ENCODE results near the gene TNFRSF11A.

TNFRSF11A gene

DNA sequence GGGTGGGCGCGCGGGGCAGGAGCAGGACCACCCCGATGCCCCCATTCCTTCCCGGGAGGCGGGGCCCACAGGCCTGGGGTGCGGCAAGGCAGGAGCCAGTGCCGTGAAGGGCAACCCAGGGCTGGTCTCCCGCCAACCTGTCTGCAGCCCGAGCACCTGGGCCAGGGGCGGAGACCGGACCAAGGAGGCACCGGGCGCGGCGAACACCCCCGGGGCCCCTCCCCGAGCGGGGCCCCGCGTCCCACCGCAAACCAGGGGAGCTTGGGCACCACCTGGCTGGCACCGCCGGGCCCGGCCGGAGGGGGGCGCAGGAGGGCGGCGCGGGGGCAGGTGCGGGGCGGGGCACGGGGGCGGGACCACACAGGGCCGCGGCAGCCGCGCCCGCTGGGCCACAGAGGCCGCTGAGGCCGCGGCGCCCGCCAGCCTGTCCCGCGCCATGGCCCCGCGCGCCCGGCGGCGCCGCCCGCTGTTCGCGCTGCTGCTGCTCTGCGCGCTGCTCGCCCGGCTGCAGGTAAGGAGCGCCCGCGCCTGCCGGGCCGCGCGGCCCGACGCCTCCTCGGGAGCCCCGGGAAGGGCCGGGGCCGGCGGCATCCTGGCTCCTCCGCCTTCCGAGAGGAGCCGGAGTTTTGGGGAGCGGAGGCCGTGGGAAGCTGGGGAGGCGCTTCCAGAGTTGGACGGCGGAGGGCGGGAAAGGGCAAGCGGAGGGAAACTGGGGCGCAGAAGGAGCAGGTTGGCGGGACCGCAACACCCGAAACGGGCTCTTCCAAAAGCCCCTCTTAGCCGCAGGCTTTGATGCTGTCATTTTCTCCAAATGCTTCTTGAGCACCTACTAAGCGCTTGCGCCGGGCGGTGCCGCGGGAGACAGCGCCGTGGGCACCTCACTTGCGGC lies at the start of gene TNFRSF11A:
Gene TNFRSF11A (plus strand): TSS at position 394 of the 889 bp plus-strand sequence. CDS start 43 bp downstream, at position 437.
- peak; percentile 69 for DNase-seq

GRCh38 chr18:62277045-62277444 lies 48.1 kb upstream of the TNFRSF11A start:
- DNase-seq = no peak

DNA sequence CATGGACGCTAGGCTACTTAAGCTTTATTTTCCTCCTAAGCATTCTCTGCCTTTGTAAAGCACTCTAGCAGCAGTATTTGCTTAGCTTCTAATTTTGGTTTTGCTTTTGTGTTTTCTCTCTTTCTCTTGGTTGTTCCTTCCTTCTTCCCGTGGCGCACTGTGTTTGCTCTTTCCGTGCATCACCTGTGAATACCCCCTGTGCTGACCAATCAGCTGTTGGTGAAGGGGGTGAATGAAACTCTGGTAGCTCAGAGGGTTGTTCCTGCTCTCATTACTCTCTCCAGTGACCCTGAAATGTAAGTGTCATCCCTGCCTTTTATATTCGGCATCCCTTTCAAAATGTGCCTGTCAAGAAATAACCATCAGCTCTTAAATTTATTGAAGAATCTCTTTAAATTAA lies 45.5 kb upstream of the TNFRSF11A start:
- DNase-seq = no peak

DNA sequence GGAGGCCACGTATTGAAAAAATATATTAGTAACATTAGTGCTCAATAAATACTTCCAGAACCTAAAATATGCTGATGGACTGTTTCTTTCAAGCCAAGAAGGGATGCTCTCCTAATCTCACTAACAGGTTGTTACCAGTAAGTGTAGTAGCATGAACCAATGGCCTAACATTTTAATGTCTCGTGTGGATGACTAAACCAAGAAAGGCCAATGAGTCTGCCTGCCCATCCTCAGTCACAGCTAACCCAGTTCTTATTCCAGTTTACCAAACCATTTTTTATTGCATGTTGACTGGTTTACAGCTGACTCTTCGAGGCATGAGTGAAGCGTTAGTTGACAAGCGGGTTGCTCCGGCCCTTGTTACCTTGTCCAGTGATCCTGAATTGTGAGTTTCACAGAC lies 45.1 kb upstream of the TNFRSF11A start:
- DNase-seq = no peak

DNA sequence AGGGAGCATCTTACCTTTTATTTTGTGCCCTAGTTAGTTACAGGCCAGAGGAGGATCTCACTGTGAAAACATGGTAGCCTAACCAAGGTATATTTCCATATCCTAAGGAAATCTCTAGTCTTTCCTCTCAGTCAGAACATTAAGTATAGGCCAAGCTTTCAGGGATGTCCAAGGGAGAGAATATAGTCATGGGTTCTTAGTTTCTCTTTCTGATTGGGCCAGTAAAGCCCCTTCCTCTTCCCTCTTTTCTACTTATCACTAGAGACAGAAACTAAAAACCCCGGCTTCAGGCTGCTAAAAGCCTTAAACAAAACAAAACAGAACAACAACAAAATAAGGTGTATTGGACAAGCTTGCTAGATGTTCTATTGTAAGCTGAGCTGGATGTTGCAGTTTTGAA lies 44.3 kb upstream of the TNFRSF11A start:
- DNase-seq = no peak

DNA sequence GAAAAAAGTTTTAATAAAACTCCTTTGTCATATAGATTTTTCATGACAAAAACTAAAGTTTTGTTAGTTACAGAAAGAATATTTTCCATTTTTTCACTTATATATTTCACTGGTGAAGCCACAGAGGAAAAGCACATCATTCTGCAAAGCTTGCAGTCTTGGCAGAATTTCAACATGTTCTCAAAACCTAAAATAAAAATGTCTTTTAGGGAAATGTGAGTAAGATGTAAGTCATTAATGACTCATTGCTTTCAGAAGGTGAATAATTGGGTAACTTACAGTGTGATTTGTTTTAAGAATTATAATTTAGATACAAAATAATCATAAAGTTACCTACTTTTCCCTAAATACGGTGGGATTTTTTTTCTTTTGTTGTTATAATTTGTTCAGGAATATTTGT lies 43.4 kb upstream of the TNFRSF11A start:
- DNase-seq = no peak

- DNase-seq = no peak
Measured at GRCh38 chr18:62282188-62282629, 42.9 kb upstream of the TNFRSF11A start.

DNA sequence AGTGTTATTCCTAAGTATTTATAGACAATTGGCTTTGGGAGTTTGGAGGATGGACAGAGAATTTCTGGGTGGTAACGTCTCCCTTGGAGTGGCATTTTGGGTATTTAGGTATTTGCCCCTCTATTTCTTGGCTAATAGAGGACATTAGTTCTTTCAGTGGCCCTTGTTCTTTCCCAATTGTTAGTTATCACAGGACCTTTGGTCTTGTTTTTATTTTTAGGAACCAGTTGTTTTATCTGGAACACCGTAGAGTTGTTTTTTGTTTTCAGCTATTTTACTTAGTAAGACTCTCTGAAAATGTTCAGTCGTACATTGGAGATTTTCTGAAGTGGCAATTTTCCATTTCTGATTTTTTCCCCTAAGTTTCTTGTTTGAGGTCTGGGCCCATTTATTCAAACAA lies 40.5 kb upstream of the TNFRSF11A start:
- DNase-seq = no peak

- no peak for DNase-seq
Measured at GRCh38 chr18:62285281-62285680, 39.8 kb upstream of the TNFRSF11A start.

DNA sequence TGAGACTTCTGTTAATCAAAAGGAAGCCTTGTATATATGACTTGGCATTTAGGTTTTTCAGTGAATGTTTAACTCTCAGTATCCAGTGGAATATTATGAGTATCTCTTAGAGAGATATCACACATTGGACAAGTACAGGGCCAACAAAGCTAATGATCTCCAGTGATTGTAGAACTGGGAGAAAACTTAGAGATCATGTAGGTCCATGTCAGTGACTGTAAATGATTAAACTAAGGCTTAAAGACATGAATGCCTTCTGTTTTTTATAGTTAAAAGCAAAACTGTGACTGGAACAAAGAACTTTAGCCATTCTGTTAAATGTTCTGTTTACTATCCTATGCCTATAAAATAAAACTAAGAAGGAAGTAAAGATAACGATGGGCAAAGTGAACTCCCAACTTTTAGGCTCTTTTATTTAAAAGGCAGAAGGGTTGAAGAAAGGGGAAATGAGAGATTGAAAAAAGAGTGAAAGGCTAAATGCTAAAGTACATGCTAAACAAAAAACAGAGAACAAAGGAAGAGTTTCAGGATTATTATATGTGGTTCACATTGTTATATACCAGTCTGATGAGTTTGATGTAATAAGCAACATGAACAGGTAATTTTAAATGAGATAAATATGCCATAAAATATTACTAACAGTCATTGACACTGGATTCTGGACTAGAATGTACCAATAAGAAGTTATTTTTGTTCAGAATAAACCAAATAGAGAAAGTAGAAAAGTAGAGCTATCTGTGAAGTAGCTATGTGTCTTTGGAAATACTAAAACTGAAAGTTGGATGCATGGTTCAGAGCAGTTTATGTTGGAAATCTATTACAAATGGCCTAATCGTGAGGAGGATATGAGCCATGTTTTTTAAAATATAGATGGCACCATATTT lies 37.1 kb upstream of the TNFRSF11A start:
- no peak for DNase-seq

- DNase-seq = no peak
Measured at GRCh38 chr18:62288665-62289008, 36.5 kb upstream of the TNFRSF11A start.

DNA sequence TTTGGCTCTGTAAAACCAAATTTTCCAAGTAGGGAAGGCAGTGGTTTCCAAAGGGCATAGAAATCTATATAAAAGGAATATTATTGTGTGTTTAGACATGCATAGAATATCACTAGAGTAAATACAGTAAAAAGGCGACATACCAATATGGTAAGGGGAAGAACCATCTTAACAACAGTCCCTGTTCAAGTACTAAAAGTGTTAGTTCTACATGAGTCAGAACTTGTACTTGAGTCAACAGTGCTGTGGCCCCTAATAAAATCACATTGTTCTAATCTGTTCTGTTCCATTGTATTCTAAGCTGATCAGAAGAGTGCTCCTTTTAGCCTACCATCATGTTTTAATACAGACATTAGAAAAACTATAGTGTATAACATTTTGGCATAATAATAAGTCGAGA lies 36.1 kb upstream of the TNFRSF11A start:
- DNase-seq = no peak

DNA sequence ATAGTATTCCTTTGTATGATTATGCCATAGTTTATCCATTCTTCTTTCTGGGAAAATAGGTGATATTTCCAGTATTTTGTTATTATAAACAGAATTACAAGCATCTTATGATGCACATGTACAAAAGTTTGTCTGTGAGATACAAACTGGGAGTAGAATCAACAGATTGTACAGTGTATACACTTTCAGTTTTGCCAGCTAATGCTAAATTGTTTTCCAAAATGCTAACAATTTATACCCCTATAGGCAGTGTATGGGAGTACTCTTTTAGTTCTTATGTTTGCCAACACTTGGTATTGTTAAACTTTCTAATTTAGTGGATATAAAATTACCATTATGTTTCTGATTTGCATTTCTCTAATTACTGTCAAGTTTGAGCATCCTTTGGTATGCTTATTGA lies 31.0 kb upstream of the TNFRSF11A start:
- no peak for DNase-seq

DNA sequence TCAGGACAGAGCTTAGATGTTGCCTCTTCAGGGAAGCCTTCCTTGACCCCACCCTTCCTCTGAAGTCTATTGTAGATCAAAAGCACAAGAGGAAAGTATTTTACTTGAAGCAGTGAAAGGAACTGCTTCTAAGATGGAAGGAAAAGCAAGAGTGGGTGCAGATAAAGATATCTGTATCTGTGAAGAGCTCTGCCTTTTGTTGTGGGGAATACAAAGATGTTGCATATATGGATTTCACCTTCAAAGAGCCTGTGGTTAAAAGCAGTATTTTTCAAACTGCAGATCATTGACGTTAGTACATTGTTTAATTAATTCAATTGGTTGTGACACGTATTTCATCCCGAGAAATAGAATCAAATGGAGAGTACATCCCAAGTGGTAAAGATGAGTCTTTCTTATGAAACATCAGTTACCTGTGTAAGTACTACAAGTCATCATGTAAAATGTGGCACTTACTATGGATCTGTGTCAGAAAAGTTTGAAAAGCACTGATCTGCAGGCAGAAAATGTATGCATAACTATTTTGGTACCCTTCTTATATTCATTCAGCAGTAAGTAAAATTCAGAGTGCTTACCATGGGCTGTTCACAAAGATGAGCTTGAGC lies 24.6 kb upstream of the TNFRSF11A start:
- no peak for DNase-seq

- no peak for DNase-seq
Measured at GRCh38 chr18:62301322-62301721, 23.8 kb upstream of the TNFRSF11A start.

DNA sequence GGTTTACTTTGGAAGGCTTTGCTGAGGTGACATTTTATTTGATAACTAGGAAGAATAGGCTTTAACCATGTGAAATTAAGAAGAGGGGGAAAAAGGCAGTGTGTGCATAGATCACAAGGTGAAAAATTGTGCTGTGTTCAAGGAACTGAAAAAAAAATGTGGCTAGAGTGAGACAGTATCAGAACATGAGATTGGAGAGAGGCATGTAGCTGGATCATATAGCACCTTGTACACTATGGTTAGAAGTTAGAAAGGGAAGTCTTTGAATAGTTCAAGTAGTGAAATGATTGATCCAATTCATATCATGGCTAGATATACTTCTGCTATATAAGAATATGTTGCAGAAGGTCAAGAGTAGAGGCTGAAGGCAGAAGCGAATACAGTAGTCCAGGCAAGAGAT lies 12.3 kb upstream of the TNFRSF11A start:
- DNase-seq = no peak

DNA sequence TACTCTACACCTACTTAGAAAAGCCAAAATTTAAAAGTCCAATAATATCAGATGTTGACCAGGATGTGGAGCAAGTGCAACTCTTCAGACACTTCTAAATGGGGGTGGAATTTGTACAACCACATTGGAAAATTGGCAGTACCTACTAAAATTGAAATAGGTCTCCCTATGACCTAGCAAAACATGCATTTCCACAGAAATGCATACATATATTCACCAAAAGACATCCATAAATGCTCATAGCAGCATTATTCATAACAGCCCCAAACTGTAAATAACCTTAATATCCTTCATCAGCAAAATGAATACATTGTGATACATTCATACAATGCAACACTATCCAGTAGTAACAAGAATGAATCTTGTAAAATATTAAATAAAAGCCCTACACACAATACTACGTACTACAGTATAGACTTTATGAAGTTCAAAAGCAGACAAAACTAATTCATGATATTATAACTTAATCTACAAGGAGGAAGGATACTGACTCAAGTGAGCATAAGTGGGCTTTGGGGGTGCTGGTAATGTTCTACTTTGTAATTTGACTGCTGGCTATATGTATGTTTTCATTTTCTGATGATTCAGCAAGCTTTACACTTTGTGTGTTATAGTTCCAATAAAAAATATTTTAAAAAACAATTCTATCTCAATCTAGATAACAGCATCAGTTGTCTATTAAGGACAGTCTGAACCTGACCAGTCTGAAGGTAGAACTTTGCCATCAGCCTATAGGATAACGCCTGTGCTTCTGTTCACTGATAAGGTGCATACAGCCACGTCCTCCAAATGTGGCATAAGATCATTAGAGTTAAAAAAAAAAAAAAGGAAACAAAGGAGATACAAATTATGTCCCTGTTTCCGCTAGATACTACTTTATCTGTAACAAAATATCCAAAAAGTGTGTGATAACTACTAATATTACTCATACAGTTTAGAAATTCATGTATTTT lies 6.6 kb upstream of the TNFRSF11A start:
- no peak for DNase-seq

GRCh38 chr18:62321201-62321600 lies 3.9 kb upstream of the TNFRSF11A start:
- DNase-seq = no peak

DNA sequence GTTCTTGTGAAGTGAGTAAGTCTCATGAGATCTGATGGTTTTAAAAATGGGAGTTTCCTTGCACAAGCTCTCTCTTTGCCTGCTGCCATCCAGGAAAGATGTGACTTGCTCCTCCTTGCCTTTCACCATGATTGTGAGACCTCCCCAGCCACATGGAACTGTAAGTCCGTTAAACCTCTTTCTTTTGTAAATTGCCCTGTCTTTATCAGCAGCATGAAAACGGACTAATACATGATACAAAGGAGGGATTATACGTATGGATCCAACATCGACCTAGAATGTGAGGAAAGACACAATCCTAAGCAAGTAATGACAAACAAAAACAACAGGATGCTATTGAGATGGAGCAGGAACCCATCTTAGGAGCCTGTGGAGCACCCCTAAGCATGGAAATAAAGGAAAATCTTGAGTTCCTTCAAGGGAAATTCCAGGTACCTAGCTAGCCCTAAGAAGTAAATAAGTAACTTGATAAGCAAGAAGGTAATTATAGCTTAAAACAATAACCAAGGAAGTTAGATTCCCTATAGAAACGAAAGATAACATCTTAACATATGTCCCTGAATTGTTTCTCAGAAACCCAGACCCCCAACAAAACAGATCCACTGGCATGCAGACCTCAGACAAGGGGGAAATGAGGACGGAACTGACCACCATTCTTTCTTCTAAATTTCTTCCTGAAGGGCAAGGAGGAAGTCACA lies 1.5 kb upstream of the TNFRSF11A start:
- no peak for DNase-seq

DNA sequence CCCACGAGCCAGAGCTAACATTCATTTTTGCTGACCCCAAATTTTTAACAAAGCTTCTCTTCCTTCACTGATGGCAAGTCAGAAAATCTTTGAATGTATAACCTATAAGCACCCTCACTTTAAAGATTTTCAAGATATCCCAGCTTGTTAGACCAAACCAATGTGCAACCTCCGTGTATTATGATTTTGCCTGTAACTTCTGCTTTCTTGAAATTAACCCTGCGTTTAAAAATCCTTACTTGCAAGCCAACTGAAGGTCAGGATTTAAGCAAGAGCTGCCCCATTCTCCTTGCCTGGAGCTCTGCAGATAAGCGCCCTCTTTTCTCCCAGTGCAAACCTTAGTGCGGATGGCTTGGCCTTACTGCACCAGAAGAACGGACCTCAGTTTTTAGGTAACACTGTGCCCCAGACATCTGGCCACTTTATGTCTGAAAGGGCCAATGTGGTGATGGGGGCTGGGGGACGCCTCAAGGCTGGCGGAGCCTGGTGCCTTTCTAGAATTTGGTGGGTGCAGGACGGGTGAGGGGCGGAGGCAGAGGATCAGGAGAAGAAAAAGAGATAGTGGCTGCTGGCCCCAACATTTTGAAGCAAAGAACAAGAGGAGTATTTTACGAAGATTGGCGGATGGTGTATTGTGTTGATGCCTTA lies 805 bp upstream of the TNFRSF11A start:
- no peak for DNase-seq
